Sigmoid colon (tissue), 7 donors: ENCODE measurements around the gene LGALS14. TPM values are rescaled to one million over a fixed set of nuclear protein-coding genes. Genes with fewer than 3 reads are reported as not detected.

Source experiments
- DNase-seq: peaks from one replicate; pipeline ENCODE4 v3.0.0-alpha.2; 2019
- H3K27ac ChIP-seq, 4 donors: fragments of 200-600 bp; sonication (generic); one replicate each; pipeline ENCODE4 v1.5.1; 2016 to 2019; ENCODE audit warnings: mild to moderate bottlenecking in 1 of 4
- H3K27me3 ChIP-seq, 3 donors: fragments of 200-600 bp; sonication (generic); one replicate each; pipeline ENCODE4 v1.5.1; 2019; ENCODE audit warnings: mild to moderate bottlenecking in 1 of 3
- H3K36me3 ChIP-seq, 4 donors: fragments of 200-600 bp; sonication (generic); one replicate each; pipeline ENCODE4 v1.5.1; 2016 to 2019
- H3K4me1 ChIP-seq, 4 donors: fragments of 200-600 bp; sonication (generic); one replicate each; pipeline ENCODE4 v1.5.1; 2017 to 2019
- H3K4me3 ChIP-seq, 4 donors: fragments of 200-600 bp; sonication (generic); one replicate each; pipeline ENCODE4 v1.5.1; 2017 to 2019; ENCODE audit warnings: mild to moderate bottlenecking in 2 of 4, moderate library complexity in 1 of 4
- H3K9me3 ChIP-seq, 4 donors: fragments of 200-600 bp in 3 of 4; sonication (generic) in 3 of 4; one replicate each; pipeline versions ENCODE4 v1.5.1 to v1.6.1; 2013 to 2019
- POLR2AphosphoS5 ChIP-seq, 4 donors: sonication (generic); formaldehyde crosslinking; IDR thresholded peaks; one replicate each; pipeline ENCODE4 v1.6.1; 2017; ENCODE audit warnings: antibody characterized with exemption in 4 of 4
- WGBS, 2 donors: extraction: QIAGEN DNeasy Blood & Tissue Kit; methylation state at CpG; one replicate each; pipeline ENCODE4 v1.1.7; 2013; 5-methylcytosine and 5-hydroxymethylcytosine counted together
- intact Hi-C: fragments of 100-400 bp; cut with DNase I; formaldehyde crosslinking; loops from one replicate; pipeline ENCODE4 v1.15.1; 2023
- polyA plus RNA-seq, 3 donors: library from polyadenylated mRNA; stranded (reverse); fragments of 200-250 nt; gene quantifications; one replicate each; pipeline ENCODE4 v1.2.3, GENCODE V29; 2013
- small RNA-seq, 3 donors: library from RNA; depleted of rRNA; stranded (forward); fragments of <200 nt; gene quantifications; one replicate each; pipeline ENCODE3, GENCODE V24; 2016
- total RNA-seq, 4 donors: library from RNA; depleted of rRNA; stranded (reverse); fragments of >200 nt; gene quantifications; one replicate each; pipeline ENCODE4 v1.1.0, GENCODE V29; 2016
- donor health status: healthy with polysubstance abuse.
- donor health status: Bipolar disorder and iron deficiency.
- donor health status: healthy.

Gene LGALS14
- total and polyA plus RNA-seq, 7 donors, result not detected

DNA sequence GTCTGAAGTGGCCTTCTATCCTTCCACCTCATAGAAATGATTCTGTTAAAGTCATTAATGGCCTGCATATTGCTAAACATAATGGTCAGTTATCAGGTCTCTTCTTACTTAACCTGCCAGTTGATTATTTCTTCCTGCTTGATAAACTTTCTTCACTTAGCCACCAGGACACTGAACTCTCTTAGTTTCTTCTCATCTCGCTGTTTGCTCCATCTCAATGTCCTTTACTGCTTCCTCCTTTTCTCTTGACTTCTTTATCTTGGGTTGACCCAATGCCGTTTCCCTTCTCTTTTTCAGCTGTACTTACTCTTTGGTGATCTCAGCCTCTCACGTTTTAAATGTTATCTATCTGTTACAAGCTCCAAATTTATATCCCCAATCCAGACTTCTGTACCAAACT, 50.7 kb downstream of the LGALS14 start:
- Histone ChIP-seq H3K27ac (no peak overlapping the region), H3K36me3 (no peaks in the 10 kb centered on the region), H3K9me3 (no peaks in the 10 kb centered on the region), H3K4me3 (no peak overlapping the region), H3K4me1 (no peaks in the 10 kb centered on the region), H3K27me3 (peaks cover 0 to 26% (median 0%) of the 10 kb centered on the region in 3 donors)
- TF ChIP-seq POLR2AphosphoS5 (IDR thresholded peaks at IDR 0.05), result no peak
- intact Hi-C loops, result no loop called here
- 48 to 58% methylated on average over 3 of the region's 3 CpGs for WGBS, 2 donors
- DNase-seq, result no peak

Small RNA genes within 50 kb of the gene (small RNA-seq; reads per million reads assigned to genes)
- gene RPS29P27, result 0 reads per million in 3 donors

Other genes with a start within 250 kb of the LGALS14 start
- gene TIMM50, start 223.6 kb upstream of the LGALS14 start, total RNA-seq, result 10 to 100 TPM; 42.1 to 54.4 (median 46.8) TPM
- gene TIMM50, start 223.6 kb upstream of the LGALS14 start, polyA plus RNA-seq, result 10 to 100 TPM; 26.4 to 54.9 (median 37.9) TPM
- under 1 TPM in 1 of 4 donors, not detected in 3; 0.36 TPM for gene DLL3, start 205.5 kb upstream of the LGALS14 start, total RNA-seq
- gene DLL3, start 205.5 kb upstream of the LGALS14 start, polyA plus RNA-seq, result under 1 TPM in 1 of 3 donors, not detected in 2; 0.17 TPM
- gene SELENOV, start 189.3 kb upstream of the LGALS14 start, total RNA-seq, result not detected
- not detected for gene SELENOV, start 189.3 kb upstream of the LGALS14 start, polyA plus RNA-seq
- gene EID2B, start 171.6 kb upstream of the LGALS14 start, total RNA-seq, result 1 to 10 TPM; 3.9 to 7.7 (median 5.3) TPM
- 1 to 10 TPM in 2 of 3 donors, under 1 TPM in 1; 0.46 to 2.0 (median 1.8) TPM for gene EID2B, start 171.6 kb upstream of the LGALS14 start, polyA plus RNA-seq
- 10 to 100 TPM in 3 of 4 donors, 1 to 10 TPM in 1; 9.7 to 16.4 (median 13.2) TPM for gene EID2, start 164.3 kb upstream of the LGALS14 start, total RNA-seq
- 10 to 100 TPM in 1 of 3 donors, 1 to 10 TPM in 2; 7.6 to 10.7 (median 8.4) TPM for gene EID2, start 164.3 kb upstream of the LGALS14 start, polyA plus RNA-seq
- not detected for gene LGALS13, start 102.0 kb upstream of the LGALS14 start, total RNA-seq
- gene LGALS13, start 102.0 kb upstream of the LGALS14 start, polyA plus RNA-seq, result not detected
- gene LGALS16, start 48.6 kb upstream of the LGALS14 start, total RNA-seq, result not detected
- gene LGALS16, start 48.6 kb upstream of the LGALS14 start, polyA plus RNA-seq, result not detected
- not detected for gene CLC, start 33.5 kb downstream of the LGALS14 start, total RNA-seq
- gene CLC, start 33.5 kb downstream of the LGALS14 start, polyA plus RNA-seq, result 1 to 10 TPM in 1 of 3 donors, not detected in 2; 7.2 TPM
- gene LEUTX, start 74.4 kb downstream of the LGALS14 start, total RNA-seq, result not detected
- gene LEUTX, start 74.4 kb downstream of the LGALS14 start, polyA plus RNA-seq, result not detected
- gene DYRK1B, start 129.7 kb downstream of the LGALS14 start, total RNA-seq, result 10 to 100 TPM in 2 of 4 donors, 1 to 10 TPM in 2; 8.0 to 11.4 (median 9.3) TPM
- gene DYRK1B, start 129.7 kb downstream of the LGALS14 start, polyA plus RNA-seq, result 10 to 100 TPM in 1 of 3 donors, 1 to 10 TPM in 2; 6.6 to 11.4 (median 6.9) TPM
- gene FBL, start 141.9 kb downstream of the LGALS14 start, total RNA-seq, result 100 to 1,000 TPM in 3 of 4 donors, 10 to 100 TPM in 1; 96.4 to 147 (median 109) TPM
- gene FBL, start 141.9 kb downstream of the LGALS14 start, polyA plus RNA-seq, result 100 to 1,000 TPM; 121 to 333 (median 225) TPM
- 10 to 100 TPM in 2 of 4 donors, 1 to 10 TPM in 2; 7.5 to 83.5 (median 9.7) TPM for gene FCGBP, start 230.2 kb downstream of the LGALS14 start, total RNA-seq
- 100 to 1,000 TPM in 2 of 3 donors, 10 to 100 TPM in 1; 90.1 to 713 (median 228) TPM for gene FCGBP, start 230.2 kb downstream of the LGALS14 start, polyA plus RNA-seq